Measurements from ENCODE around the gene SGIP1. TPM values are rescaled to one million over a fixed set of nuclear protein-coding genes. Genes with fewer than 3 reads are reported as not detected.

The SGIP1 gene
- polyA plus RNA-seq, 3 donors, result not detected

GRCh38 chr1:66563941-66564630 lies 30.1 kb downstream of the SGIP1 start:
- no peaks in the 10 kb centered on the region for H3K36me3 ChIP-seq (replicated peaks in 1 of 2; ENCODE audit: control insufficient read depth in 1 of 2, insufficient read depth in 2 of 2, low read length in 2 of 2)
- no peak overlapping the region for H2AFZ ChIP-seq (ENCODE audit: insufficient read depth, low read depth, low read length, poor library complexity, severe bottlenecking)
- H3K9me3 Mint-ChIP-seq, result peaks cover 0 to 6% (median 0%) of the 10 kb centered on the region in 7 donors
- peaks cover 12 to 20% of the 10 kb centered on the region in 2 donors for H3K4me1 ChIP-seq (ENCODE audit: control insufficient read depth in 1 of 2, insufficient read depth in 2 of 2, low read length in 2 of 2)
- H3K27me3 ChIP-seq (ENCODE audit: control insufficient read depth in 2 of 2, insufficient read depth in 2 of 2, low read length in 2 of 2), result no peaks in the 10 kb centered on the region
- no peaks in the 10 kb centered on the region for H3K36me3 Mint-ChIP-seq
- H3K4me3 ChIP-seq (replicated peaks in 1 of 3; ENCODE audit: low read depth in 2 of 3, low read length in 3 of 3), result peak overlapping the region in 1 of 3 experiments; percentile 18
- H3K4me3 Mint-ChIP-seq, result peak overlapping the region in 1 of 2 donors; percentile 64
- H3K9ac ChIP-seq (ENCODE audit: insufficient read depth, low read length, poor library complexity, severe bottlenecking), result no peak overlapping the region
- H3K27ac ChIP-seq (ENCODE audit: low read depth in 1 of 2, low read length in 2 of 2), result peak overlapping the region in 1 of 2 donors; percentile 42
- peak overlapping the region; percentile 6 for H3K4me2 ChIP-seq (replicated peaks; ENCODE audit: extremely low read depth, low read length, poor library complexity, severe bottlenecking)
- H3K27me3 Mint-ChIP-seq (ENCODE audit: low read depth in 3 of 3), result peaks cover 0 to 1% (median 1%) of the 10 kb centered on the region in 3 donors
- H3K9me3 ChIP-seq (replicated peaks in 1 of 2; ENCODE audit: control insufficient read depth in 1 of 2, insufficient read depth in 1 of 2, low read length in 2 of 2), result no peaks in the 10 kb centered on the region
- H3K4me1 Mint-ChIP-seq, result peaks cover 20% of the 10 kb centered on the region
- H3K79me2 ChIP-seq (ENCODE audit: insufficient read depth, low read length), result no peaks in the 10 kb centered on the region
- DNase-seq, result peak; percentile 72 to 89 (median 76)
- TF ChIP-seq CTCF (IDR thresholded peaks at IDR 0.05), result no peak
- H3K27ac Mint-ChIP-seq, result peak overlapping the region; percentile 67 to 98 (median 94)
- intact Hi-C loops (cut with micrococcal nuclease), result loop anchor here in 1 of 2 donors (10.0 kb wide), 1 partner anchor 161 kb away; no protein-coding TSS in a partner anchor
- WGBS (ENCODE audit: insufficient coverage), result no CpG with 5 or more reads among the region's 5 CpGs
- H4K20me1 ChIP-seq (ENCODE audit: insufficient read depth, low read length), result no peaks in the 10 kb centered on the region

- H3K9ac ChIP-seq (ENCODE audit: insufficient read depth, low read length, poor library complexity, severe bottlenecking), result no peak overlapping the region
- no peak overlapping the region for H3K4me2 ChIP-seq (replicated peaks; ENCODE audit: extremely low read depth, low read length, poor library complexity, severe bottlenecking)
- Mint-ChIP-seq H3K36me3 (no peaks in the 10 kb centered on the region), H3K27ac (no peak overlapping the region), H3K27me3 (ENCODE audit: low read depth in 3 of 3) (no peaks in the 10 kb centered on the region), H3K4me1 (no peaks in the 10 kb centered on the region), H3K4me3 (no peak overlapping the region), H3K9me3 (peaks cover 0 to 6% (median 0%) of the 10 kb centered on the region in 7 donors)
- no peaks in the 10 kb centered on the region for H4K20me1 ChIP-seq (ENCODE audit: insufficient read depth, low read length)
- no peak overlapping the region for H3K27ac ChIP-seq (ENCODE audit: low read depth in 1 of 2, low read length in 2 of 2)
- no peak overlapping the region for H3K4me3 ChIP-seq (replicated peaks in 1 of 3; ENCODE audit: low read depth in 2 of 3, low read length in 3 of 3)
- intact Hi-C loops (cut with micrococcal nuclease), result no loop called here
- H3K79me2 ChIP-seq (ENCODE audit: insufficient read depth, low read length), result no peaks in the 10 kb centered on the region
- H3K9me3 ChIP-seq (replicated peaks in 1 of 2; ENCODE audit: control insufficient read depth in 1 of 2, insufficient read depth in 1 of 2, low read length in 2 of 2), result no peaks in the 10 kb centered on the region
- H3K27me3 ChIP-seq (ENCODE audit: control insufficient read depth in 2 of 2, insufficient read depth in 2 of 2, low read length in 2 of 2), result no peaks in the 10 kb centered on the region
- no peak overlapping the region for H2AFZ ChIP-seq (ENCODE audit: insufficient read depth, low read depth, low read length, poor library complexity, severe bottlenecking)
- TF ChIP-seq CTCF (IDR thresholded peaks at IDR 0.05), result no peak
- DNase-seq, result no peak
- H3K4me1 ChIP-seq (ENCODE audit: control insufficient read depth in 1 of 2, insufficient read depth in 2 of 2, low read length in 2 of 2), result no peaks in the 10 kb centered on the region
- no peaks in the 10 kb centered on the region for H3K36me3 ChIP-seq (replicated peaks in 1 of 2; ENCODE audit: control insufficient read depth in 1 of 2, insufficient read depth in 2 of 2, low read length in 2 of 2)
These were observed 36.2 kb downstream of the SGIP1 start for GRCh38 chr1:66570196-66570595.

Data from CD14-positive monocyte (primary cell).